GM21825 (cell line): ENCODE results near the gene ANGPTL2.

ENCODE experiments used
- ATAC-seq: cut with Tn5 transposase; IDR thresholded peaks from one replicate; pipeline ENCODE4 v1.9.1; 2021; ENCODE audit warnings: mild to moderate bottlenecking, moderate library complexity; ENCODE audit not compliant: unreplicated experiment

Gene ANGPTL2

GRCh38 chr9:127137640-127138360 lies 15.4 kb upstream of the ANGPTL2 start:
- no peak for ATAC-seq

- ATAC-seq = no peak
Measured at GRCh38 chr9:127136880-127137639, 14.6 kb upstream of the ANGPTL2 start.

DNA sequence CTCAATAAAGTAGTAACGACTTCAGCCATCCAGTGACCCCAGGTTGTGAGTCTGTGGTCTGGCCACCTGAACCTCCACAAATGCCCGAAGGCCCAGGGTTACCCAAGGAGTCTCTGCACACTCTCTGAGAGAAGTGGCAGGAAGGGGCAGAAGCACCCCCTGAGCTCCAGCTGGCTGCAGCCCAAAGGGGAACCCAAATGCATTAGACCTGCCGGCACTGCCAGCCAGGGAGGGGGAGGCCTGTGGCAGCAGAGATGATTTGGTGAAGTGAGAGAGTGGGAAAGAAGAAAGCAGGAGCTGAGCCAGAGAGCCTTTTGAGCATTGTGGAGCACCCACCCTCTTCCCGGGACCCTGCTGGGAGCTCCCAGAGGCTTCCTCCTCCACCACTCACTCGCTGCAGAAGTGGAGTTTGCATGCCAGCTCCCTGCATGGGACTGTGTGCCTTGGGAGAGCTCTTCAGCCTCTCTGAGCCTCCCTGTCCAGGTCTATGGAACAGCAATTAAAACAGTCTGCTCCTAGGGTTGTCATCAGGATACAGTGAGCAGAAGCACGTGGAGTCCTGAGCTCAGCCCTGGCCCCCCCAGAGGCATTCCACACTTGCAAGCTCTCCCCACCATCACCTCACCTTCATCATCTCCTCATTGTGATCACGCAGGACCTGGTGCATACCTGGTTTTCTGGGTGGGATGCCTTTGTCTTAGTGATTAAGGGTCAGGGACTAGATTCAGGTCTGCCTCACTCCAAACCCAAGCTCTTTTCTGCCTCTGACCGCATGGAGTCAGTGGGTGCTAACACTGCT lies 13.8 kb upstream of the ANGPTL2 start:
- ATAC-seq = no peak

GRCh38 chr9:127135056-127135745 lies 12.8 kb upstream of the ANGPTL2 start:
- no peak for ATAC-seq

- ATAC-seq = no peak
Measured at GRCh38 chr9:127133739-127134167, 11.3 kb upstream of the ANGPTL2 start.

DNA sequence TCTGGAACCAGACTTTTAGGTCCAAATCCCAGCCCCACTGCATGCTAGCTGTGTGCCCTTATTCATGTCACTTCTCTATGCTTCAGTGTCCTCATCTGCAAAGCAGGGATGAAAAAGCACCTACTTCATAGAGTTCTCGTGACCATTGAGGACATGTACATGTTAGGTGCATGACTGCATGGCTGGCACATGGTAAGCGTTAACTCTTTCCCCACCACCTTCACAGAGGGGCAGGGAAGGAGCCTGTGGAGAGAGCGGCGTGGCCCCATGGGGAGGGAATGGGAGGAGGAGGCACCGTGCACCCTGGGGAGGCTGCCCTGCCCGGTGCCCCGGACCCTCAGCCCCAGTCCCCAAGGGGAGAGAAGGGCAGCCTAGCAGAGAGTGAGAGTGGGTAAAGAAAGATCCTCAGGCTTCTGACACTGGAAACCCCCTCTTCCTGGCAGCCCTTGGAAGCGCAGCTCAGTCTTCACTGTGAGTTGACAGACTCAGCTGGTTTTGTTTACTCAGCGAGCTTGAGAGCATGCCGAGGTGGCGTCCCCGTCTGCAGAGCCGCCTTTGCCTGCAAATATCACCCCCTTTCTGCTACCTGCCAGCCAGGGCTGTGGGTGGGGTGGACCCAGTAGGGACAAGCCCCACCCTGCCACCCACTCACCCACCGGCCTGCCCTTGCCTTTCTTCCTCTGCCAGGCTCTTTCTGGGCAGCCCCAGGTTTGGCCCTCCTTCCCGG lies 10.6 kb upstream of the ANGPTL2 start:
- no peak for ATAC-seq

DNA sequence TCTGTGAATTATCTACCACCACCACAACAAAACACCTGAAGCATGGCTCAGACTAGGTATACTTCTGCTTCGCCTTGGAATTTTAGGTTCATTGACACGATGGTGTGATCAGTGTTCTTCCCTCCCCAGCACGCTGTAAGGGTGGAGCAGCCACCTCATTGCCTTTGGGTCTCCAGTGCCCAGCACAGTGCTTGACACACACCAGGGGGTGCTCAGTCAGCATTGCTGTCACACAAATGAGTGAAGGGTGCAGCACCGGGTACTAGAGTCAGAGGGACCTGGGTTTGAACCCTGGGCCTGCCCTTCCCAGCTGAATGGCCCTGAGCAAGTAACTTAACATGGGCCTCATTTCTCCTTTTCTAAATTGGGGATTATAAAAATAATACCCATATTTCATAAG lies 9.9 kb upstream of the ANGPTL2 start:
- ATAC-seq = no peak

DNA sequence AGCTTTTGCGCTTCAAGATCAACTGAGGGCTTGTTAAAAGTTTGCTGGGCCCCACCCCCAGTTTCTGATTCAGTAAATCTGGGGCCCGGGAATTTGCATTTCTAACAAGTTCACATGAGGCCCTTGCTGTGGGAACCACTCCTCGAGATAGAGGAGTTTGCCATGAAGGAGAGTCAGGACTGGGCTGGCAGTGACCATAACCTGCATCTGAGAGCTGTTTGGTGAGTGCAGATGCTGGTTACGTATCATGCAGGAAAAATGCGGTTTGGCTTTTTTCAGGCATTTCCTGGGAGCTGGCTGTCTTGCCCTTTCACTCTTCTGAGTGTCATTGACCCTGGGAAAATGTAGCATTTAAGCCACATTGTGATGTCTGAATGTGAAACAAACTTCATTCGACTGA lies 9.4 kb upstream of the ANGPTL2 start:
- ATAC-seq = no peak

GRCh38 chr9:127130661-127131538 lies 8.5 kb upstream of the ANGPTL2 start:
- ATAC-seq = no peak

DNA sequence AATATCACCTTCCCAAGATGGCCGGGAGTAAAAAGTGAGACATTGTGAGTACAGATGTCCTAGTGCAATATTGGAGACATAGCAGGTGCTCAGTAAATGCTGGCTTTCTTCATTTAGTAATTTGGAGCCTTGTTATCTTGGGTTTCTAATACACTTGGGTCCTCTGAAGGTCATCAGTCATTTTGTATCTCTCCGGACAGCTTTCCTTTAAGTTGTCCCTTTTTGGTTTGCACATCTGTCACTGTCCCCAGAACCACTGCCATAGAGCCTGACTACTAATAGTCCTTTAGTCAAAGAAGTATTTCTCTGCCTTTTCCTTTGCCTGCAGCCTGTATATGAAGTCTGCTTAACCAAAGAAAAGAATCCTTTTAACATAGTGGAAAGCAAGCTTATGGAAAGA lies 7.8 kb upstream of the ANGPTL2 start:
- no peak for ATAC-seq

GRCh38 chr9:127129718-127130085 lies 7.3 kb upstream of the ANGPTL2 start:
- ATAC-seq = no peak

GRCh38 chr9:127129073-127129717 lies 6.8 kb upstream of the ANGPTL2 start:
- ATAC-seq = no peak

GRCh38 chr9:127128341-127129072 lies 6.1 kb upstream of the ANGPTL2 start:
- no peak for ATAC-seq

- no peak for ATAC-seq
Measured at GRCh38 chr9:127126971-127127370, 4.5 kb upstream of the ANGPTL2 start.

DNA sequence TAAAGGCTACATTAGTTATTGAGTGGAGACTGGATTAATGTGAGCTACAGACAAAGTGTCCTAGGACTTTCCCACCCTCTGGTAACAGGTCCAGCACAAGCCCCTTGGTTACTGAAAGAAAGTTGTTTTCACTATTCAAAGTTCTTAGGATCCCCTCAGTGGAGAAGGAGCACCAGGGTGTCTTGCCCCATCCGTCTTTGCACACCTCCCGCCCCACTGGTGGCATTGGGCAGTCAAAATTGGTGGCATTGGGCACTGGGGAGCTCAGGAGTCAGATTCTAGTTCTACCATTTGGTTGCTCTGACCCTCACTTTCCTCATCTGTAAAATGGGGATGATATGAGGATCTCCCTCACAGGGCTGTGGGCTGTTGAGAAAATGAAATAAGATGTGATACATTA lies 2.4 kb upstream of the ANGPTL2 start:
- ATAC-seq = no peak

GRCh38 chr9:127124111-127124531 lies 1.7 kb upstream of the ANGPTL2 start:
- no peak for ATAC-seq

DNA sequence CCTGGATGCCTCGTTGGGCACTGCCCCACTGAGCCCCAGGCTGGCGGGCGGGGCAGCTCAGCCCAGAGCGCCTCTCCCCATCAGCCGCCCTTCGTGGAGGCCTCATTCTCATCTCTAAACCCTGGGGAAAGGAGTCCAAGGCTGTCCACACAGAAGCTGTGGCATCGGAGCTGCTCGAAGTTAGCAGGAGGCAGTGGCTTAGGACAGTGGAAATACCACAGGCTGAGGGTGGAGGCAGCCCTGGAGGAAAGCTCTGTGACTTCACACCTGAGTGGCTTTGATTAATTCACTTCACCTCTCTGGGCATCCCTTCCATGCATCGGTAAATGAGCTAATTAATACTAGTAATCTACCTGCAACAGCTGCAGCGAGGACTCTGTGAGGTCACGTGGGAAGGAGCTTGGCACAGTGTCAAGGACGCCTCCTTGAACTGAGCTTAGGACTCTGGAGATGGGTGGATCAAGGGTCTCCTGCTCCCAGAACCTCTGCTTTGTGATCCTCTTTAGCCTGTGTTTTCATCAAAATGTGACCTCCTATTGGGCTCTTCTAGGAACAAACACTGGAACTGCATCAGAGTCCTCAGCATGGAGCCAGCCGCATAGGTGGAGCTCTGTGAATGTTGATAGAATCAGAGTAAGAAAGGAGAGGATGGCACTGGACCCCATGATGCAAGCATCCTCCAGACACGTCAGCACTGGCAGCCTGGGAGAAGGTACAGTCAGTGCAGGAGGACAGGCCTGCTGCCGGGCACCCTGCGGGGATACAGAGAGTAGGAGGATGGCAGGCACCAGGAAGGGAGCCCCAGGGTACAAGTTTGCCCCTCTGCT lies 842 bp upstream of the ANGPTL2 start:
- ATAC-seq = no peak
